GM21786 (cell line): ENCODE measurements around the gene MRPS11.
"Not testable (repeated sequence)": the region's sequence is repeated elsewhere in the genome, so short reads cannot be mapped to it uniquely, and the experiment has no call there.

ENCODE experiments used
- ATAC-seq: cut with Tn5 transposase; IDR thresholded peaks from one replicate; pipeline ENCODE4 v1.9.1; 2021; ENCODE audit not compliant: unreplicated experiment

The MRPS11 gene

DNA sequence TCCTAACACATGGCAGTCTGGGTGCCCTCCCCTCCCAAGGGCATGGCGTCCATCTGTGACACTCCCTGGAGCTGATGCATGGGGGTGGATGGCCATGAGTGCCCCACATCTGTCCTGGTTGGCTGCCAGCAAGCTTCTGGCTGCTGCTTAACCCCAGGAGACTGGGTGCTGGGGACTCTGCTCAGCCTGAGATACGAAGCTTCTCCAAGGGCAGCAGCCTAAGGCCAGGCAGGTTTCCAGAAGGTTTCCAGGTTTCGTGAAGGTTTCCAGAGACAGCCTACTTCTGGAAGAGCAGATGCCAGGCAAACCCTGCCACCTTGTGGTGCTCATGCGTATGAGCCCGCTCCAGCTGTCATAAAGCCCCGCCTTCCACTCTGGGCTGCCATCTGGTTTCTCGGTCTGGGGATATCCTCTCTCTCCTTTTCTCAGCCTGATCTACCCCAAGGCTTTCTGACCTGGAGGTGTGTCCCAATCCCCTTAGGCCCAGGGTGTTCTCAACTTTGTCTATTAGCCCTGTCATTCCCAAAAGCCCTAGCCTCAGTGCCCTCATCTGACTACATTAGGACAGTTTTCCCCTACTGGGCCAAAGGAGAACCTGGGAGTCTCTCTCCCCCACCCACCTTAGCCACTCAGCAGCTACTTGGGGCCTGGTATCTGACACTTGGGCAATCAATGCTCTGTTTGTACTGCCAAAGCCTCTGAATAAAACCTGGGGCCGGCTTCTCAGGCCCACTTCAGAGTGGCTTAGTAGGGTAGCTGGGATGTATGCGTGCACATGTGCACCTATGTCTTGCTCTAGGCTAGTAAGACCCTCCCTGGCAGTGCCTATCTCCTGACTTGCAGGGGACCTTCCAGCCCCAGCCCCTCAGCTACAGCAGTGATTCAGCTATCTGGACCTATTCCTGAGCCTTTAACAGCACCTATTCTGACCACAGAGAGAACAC is 12.4 kb upstream of the MRPS11 start:
- ATAC-seq: peak; percentile 88

DNA sequence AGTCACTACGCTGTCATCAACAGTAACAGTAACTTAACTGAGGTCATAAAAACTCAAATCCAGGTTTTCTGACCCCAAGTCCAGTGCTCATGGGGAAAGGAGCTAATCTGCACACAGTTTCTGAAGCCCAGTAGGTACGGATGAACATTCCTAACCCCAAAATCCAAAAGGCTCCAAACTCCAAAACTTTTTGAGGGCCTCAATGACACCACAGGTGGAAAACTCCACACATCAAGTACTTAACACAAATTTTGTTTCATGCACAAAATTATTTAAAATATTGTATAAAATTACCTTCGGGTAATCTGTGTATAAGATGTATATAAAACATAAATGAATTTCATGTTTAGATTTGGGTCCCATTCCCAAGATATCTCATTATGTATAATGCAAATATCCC is 10.8 kb upstream of the MRPS11 start:
- ATAC-seq: no peak

DNA sequence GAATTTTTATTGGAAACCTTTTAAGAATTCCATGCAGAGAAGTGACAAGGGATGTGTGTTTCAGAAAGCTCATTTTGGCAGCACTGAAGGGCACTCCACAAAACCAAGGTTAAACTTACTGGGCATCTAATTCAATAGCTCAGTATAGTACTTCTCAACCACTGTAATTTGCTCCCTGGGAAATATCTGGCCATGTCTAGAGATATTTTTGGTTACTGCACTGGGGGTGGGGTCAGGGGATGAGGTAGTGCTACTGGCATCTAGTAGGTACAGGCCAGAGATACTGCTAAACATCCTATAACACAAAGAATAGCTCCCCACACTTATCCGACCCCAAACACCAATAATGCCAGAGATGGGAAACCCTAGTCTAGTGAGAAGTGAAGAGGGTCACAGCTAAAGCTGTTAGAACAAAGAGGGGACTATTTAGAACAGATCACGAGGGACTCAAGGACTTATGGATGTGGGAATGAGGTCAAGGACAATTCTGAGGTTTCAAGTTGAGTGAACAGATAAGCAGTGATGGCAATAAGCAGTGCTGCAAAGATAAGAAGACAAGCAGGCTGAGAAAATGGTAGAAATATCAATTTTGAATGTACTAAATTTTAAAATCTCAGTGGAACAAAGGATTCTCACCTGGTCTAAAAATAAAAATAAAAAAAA is 3.5 kb upstream of the MRPS11 start:
- ATAC-seq: no peak

DNA sequence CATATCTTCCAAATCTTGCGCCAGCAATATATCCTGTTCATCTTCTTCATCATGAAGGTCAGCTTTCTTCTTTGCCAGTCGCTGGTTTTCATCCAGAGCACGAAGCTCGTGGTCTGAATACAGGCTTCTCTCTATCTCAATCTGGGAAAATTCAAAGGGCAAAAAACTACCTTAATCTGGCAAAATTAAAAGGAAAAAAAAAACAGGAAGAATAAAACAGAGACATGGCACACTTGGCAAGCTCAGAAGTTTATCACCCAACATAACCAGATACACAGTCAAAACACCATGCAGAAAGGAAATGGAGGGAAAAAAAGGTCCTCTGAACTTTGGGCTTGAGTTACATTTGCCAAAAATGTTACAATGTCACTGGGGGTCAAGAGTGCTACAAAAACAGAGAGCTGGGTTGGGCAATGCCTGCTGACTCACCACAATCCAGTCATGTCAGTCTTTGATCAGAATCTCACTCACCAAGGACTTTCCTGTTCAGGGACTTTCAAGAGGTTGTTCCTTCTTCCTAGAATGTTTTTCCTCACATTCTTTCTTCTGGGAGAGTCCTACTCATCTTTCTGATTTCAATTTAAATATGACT is 1.8 kb upstream of the MRPS11 start:
- no peak for ATAC-seq

DNA sequence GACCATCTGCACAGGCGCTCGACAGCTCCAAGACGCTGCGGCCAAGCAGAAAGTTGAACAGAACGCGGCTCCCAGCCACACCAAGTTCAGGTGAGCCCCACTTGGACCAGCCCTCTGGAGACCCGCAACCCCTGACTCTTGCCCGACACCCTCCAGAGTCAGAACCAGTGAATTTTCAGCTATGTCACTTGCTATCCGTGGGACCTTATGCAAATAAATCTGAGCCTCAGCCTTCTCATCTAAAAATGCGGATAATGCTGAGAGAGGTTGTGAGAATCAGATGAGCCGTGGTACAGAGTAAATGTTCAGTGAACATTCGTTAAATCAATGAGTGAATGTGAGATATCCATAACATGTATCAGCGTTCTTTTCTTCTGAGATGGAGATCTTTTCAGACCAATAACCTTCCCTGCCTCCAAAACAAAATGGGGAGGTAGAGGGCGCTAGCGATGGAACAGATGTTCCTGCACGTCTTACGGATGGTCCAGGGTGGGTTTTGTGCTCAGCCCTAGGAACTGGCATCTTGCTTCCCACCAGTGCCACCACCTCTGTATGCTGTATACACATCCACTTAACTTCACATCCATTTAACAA is 524 bp downstream of the MRPS11 start:
- no peak for ATAC-seq

DNA sequence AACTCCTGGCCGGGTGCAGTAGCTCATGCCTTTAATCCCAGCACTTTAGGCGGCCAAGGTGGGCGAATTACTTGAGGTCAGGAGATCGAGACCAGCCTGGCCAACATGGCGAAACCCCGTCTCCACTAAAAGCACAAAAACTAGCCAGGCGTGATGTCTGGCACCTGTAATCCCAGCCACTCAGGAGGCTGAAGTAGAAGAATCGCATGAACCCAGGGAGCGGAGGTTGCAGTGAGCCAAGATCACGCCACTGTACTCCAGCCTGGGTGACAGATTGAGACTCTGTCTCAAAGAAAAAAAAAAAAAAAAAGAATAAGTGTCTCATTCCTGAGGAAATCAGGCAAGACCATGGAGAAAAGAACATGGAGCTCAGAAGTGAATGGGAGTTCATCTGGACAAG is 1.2 kb downstream of the MRPS11 start:
- ATAC-seq: not testable (repeated sequence)

DNA sequence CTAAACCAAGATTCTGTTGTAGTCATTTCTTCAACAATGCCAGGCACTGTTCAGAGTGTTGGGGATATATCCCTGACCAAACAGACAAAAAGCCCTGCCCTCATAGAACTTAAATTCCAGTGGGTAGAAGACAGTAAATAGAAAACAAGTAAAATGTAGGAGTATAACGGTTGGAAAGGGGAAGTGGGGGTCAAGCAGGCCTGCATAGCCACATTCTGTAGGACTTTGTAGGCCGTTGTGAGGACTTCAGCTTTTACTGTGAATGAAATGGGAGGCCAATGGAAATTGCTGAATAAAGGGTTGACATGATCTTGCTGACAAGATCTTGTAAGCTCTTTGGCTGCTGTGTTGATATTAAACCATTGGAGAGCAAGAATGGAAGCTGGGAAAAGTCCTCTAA is 1.8 kb downstream of the MRPS11 start:
- no peak for ATAC-seq

DNA sequence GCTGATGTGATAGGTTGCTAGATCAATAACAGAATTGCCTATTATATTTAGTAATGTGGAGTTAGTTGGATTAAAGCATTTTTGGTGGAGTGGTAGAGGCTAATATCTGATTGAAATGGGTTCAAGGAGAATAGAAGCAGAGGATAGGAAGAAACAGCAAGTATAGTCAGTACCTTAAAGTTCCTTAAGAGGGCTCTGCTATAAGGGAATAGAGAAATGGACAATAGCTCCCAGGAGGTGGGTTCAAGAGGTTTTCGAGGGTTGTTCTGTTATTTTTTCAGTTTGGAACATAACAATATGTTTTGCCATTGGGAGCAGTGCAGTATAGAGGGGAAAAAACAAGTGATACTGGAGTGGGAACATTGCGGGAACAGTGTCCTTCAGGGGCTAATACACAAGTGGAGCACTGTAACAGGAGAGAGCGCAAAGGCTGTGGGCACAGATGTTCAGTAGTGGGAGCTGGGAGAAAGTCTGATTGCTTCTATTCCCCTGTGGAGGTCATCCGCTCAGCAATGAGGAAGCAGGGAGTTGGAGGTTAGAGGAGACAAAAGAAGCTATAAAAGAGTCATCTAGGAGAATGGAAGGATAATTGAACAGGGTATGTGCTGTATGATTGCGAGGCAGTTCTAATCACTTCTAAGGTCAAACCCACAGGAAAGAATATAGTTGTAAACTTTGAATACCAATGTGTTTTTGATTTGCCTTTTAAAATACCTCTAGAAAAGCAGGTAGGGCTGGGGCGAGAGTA is 3.3 kb downstream of the MRPS11 start:
- ATAC-seq: no peak

DNA sequence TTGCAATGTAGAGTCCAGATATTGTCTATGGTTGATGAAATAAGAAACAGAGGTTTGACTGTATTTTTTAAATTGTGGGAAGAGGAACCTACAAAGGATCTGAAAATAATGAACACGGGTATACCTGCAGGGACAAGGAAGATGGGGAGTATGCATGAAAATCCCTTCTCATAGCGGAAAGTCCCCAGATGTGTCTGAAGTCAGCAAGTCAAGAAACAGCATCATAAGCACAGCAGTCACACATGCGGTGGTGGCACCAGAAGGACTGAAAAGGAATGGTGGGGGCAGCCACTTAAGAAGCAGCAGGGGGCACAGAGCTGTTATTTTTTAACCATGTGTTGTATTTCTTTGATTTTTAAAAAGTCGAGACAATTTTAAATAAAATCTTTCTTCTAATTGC is 4.7 kb downstream of the MRPS11 start:
- no peak for ATAC-seq

DNA sequence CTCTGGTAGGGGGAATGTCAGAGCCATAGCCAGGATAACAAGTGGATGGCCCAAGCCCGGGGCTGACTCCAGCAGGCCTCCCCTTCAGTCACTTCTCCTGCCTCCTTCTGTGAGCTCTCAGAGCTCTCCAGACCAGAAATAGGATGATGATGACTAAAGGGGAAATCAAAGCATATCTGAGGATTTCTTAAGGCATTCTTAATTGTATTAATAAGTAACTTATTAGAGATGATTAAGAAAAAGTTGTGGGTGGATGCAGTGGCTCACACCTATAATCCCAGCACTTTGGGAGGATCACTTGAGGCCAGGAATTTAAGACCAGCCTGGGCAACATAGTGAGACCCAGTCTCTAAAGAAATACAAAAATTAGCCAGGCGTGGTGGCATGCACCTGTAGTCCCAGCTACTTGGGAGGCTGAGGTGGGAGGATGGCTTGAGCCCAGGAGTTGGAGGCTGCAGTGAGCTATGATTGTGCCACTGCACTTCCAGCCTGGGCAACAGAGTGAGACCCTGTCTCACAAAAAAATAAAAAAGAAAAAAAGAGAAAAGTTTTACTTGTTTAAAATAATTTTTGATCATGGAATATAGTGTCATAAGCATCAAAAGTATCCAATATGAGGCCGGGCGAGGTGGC is 6.3 kb downstream of the MRPS11 start:
- not testable (repeated sequence) for ATAC-seq

DNA sequence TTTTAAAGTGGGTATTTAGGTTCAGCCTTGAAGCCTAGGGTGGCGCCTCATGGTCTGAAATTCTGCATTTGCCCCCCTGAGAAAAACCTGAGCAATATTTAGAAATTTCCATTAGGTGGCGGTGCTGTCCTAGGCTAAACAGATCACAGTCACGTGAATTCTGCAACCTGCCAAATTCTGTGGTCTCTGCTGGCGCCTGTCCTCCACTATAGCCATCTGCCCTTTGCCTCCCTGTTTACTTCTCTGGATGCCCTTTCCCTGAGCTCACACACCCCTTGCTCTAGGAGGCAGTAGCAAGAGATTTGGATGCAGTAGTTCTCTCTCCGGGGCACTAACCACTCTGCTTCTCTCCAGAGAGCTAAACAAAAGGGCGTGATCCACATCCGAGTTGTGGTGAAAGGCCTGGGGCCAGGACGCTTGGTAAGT is 9.1 kb downstream of the MRPS11 start:
- ATAC-seq: peak; percentile 41

DNA sequence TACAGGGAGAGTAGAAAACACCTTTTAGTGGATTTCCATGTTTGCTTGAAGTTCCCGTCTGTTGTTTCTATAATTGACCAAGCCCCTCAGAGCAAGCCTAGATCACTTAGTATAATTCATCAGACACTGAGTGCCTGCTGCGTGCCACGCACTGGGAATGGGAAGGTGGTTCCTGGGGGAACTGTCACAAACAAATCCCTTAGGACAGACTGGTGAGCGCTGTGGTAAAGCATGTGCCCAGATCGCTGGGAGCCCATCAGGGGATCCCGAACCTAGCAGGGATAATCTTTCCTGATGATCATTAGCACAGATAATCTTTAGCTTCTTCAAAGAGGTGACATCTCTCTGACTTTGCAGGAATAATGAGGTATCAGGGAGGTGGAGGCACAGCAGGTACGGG is 9.6 kb downstream of the MRPS11 start:
- no peak for ATAC-seq

DNA sequence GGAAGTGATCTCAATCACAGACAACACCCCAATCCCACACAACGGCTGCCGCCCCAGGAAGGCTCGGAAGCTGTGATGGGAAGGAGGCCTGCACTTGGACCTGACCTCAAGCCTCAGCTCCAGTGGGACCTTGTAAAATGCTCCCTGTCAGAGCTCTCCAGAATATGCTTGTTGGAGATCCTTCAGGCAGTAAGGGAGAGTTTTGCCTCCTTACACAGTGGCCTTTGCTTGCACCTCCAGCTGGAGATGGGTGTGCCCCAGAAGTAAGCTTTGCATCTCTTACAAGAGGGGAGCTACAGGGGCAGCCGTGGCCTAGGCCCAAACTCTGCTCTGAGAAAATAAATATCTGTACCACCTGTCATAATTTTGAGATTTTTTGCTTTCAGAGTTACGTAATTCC is 10.4 kb downstream of the MRPS11 start:
- no peak for ATAC-seq

DNA sequence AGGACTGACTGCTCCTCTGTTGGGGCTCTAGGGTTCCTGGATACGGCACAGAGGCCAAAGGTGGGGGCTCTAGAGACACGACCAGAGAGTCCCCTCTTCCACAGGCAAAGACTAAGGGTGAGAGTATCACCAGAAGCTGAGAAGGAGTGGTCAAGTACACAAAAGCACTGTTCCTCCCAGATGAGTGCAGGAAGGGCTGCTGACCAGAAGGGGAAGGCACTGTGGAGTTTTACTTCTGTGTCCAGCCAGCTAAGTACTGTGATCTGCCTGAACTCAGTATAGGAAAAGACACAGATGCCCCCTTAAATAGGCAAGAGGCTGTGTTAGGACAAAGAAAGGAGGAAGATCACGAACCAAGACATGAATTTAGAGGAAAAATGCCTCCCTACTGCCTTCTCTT is 11.7 kb downstream of the MRPS11 start:
- no peak for ATAC-seq

DNA sequence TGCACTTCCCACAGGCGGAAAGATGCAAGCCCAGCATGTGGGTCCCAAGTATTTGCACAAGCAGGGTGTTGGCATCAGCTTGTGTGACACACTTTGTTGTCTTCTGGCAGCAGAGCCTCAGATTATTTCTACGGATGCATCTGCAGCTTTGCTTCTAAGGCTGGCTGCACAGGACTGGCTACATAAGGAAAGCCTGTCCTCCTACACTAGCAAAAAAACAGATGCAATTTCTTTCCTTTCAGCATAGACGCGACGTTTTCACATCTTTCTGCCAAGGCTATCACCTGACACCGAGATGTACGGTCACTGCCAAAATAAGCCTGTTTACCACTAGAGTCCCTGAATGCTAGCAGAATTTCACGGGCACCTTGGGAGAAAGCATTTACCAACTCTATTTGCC is 13.5 kb downstream of the MRPS11 start:
- ATAC-seq: no peak

DNA sequence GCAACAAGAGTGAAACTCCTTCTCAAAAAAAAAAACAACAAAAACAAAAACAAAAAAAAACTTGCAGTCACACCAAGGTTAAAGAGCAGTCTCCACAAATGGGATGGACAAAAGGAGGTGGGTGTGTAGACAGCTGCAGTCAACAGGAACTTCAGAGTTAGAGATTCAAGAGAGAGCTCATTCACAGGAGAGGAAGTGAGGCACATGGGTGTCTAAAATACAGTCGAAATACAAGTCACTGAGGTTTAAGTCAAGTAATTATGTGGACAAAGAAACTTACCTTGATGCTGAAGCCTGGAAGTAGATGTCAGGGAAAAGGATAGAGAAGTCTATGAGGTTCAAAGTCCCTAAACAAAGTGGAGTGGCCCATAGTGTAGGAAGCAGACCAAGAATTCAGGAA is 14.8 kb downstream of the MRPS11 start:
- ATAC-seq: no peak

DNA sequence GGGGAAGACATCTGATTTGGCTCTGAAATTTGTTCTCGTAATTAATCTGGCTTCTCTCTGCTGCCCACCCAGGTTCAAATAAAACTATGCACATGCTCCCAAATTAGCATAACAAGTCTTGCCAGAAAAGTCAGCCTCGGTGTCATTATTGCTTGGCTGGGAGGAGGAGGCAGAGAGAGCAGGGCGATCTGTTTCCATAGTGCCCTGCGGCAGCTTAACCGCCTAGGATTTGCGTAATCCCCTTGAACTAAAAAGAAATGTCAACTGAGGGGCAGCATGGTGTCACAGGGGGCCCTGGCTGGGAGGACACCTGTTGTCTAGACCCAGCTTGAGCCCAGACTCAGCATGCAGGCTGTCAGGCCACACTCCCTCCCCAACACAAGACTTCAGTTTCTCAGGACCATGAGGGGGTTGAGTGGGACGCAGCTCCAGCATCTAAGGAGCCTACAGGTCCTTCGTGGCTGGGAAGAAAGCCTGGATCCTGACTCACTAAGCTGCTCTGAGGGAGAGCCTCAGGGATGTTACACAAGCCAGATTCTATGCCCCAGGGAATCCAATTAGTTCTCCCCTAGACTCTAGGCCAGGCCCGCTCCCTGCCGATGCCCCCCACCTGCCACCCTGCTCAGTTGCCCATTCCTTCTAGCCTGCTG is 17.3 kb downstream of the MRPS11 start:
- no peak for ATAC-seq

DNA sequence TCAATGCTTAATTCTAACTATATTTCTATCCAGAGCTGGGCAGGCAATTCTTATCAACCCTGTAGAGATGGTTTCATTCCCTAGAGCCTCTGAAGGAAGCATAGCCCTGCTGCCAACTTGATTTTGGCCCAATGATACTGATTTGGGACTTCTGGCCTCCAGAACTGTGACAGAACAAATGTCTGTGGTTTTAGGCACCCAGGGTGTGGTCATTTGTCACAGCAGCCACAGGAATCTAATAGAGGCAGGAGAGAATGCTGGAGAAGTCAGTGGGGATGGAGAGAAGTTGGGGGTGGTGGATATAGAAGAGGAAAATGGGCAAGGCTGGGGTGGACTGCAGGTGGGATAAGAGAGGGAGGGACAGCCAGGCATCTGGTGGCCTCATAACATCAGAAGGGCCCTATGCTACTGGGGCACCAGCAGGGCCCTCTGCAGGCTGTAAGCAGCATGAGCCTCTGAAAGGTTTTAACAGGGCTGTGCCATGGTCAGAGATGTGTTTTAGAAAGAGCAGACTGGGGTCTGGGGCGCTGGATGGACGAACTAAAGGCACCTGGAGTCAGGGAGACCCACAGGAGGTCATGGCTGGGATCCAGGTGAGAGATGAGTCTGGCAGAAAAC is 19.8 kb downstream of the MRPS11 start:
- no peak for ATAC-seq

DNA sequence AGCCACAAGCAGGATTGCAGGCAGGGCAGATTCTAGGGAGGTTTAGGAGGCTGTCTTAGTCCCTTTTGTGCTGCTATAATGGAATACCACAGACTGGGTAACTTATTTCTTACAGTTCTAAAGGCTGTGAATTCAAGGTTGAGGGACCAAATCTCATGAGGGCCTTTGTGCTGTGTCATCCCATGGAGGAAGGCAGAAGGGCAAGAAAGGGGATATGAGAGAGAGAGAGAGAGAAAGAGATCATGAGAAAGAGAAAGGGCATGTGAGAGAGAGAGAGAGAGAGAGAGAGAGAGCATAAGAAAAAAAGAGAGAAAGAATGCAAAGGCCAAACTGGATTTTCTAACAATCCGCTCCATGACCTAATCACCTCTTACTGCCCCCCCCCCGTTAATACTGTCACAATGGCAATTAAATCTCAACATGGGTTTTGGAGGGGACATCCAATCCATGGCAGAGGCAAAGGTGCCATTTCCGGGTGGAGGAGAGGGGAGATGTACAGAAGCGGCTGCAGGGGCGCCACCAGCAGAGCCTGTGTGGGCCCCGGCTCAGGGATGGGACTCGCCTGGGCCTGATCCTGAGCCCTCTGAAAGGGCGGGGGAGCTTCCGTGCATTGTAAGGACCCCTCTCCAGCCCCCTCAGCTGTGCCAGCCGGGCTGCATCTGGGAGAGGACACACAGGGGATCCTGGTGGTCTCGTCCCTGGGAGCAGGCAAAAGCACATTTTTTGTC is 20.5 kb downstream of the MRPS11 start:
- ATAC-seq: no peak
